ENCODE data around the gene THRB.

Gene THRB

GRCh38 chr3:24503616-24504113, 9.0 kb upstream of the THRB start:
- no peaks in the 10 kb centered on the region for H3K36me3 ChIP-seq (ENCODE audit: insufficient read depth, low read length)
- H3K4me2 ChIP-seq (ENCODE audit: low read depth, low read length, poor library complexity, severe bottlenecking): no peak overlapping the region
- H2AFZ ChIP-seq (ENCODE audit: low read length): no peak overlapping the region
- no peak overlapping the region for H3K9ac ChIP-seq (ENCODE audit: low read depth, low read length, poor library complexity, severe bottlenecking)
- H3K4me1 ChIP-seq (ENCODE audit: insufficient read depth, low read length, poor library complexity, severe bottlenecking): no peaks in the 10 kb centered on the region
- no peaks in the 10 kb centered on the region for H3K79me2 ChIP-seq (ENCODE audit: insufficient read depth, low read length)
- no peaks in the 10 kb centered on the region for H3K9me2 ChIP-seq (replicated peaks; ENCODE audit: low read depth, low read length)
- H3K9me3 ChIP-seq (ENCODE audit: insufficient read depth, low read depth, low read length): no peaks in the 10 kb centered on the region
- no peaks in the 10 kb centered on the region for H3K27me3 ChIP-seq (ENCODE audit: insufficient read depth, low read length, poor library complexity, severe bottlenecking)
- H4K20me1 ChIP-seq (ENCODE audit: insufficient read depth, low read length, poor library complexity, severe bottlenecking): no peaks in the 10 kb centered on the region
- H3K4me3 ChIP-seq (ENCODE audit: low read length, poor library complexity, severe bottlenecking): no peak overlapping the region
- H3F3A ChIP-seq (ENCODE audit: low read depth): no peaks in the 10 kb centered on the region
- no peak for TF ChIP-seq CTCF (conservative IDR thresholded peaks at IDR 0.05; ENCODE audit: low read length)
- no peak for TF ChIP-seq EZH2phosphoT487 (IDR thresholded peaks at IDR 0.05; ENCODE audit: borderline replicate concordance)

GRCh38 chr3:24502690-24503089, 8.0 kb upstream of the THRB start:
- Histone ChIP-seq H3K4me3 (ENCODE audit: low read length, poor library complexity, severe bottlenecking) (no peak overlapping the region), H3F3A (ENCODE audit: low read depth) (no peaks in the 10 kb centered on the region), H3K9me3 (ENCODE audit: insufficient read depth, low read depth, low read length) (no peaks in the 10 kb centered on the region), H4K20me1 (ENCODE audit: insufficient read depth, low read length, poor library complexity, severe bottlenecking) (no peaks in the 10 kb centered on the region), H3K9me2 (replicated peaks; ENCODE audit: low read depth, low read length) (no peaks in the 10 kb centered on the region), H3K4me1 (ENCODE audit: insufficient read depth, low read length, poor library complexity, severe bottlenecking) (no peaks in the 10 kb centered on the region), H2AFZ (ENCODE audit: low read length) (no peak overlapping the region), H3K9ac (ENCODE audit: low read depth, low read length, poor library complexity, severe bottlenecking) (no peak overlapping the region), H3K36me3 (ENCODE audit: insufficient read depth, low read length) (no peaks in the 10 kb centered on the region), H3K79me2 (ENCODE audit: insufficient read depth, low read length) (no peaks in the 10 kb centered on the region), H3K27me3 (ENCODE audit: insufficient read depth, low read length, poor library complexity, severe bottlenecking) (no peaks in the 10 kb centered on the region), H3K4me2 (ENCODE audit: low read depth, low read length, poor library complexity, severe bottlenecking) (no peak overlapping the region)
- TF ChIP-seq EZH2phosphoT487 (IDR thresholded peaks at IDR 0.05; ENCODE audit: borderline replicate concordance) (no peak), CTCF (conservative IDR thresholded peaks at IDR 0.05; ENCODE audit: low read length) (no peak)

GRCh38 chr3:24500806-24501205, 6.2 kb upstream of the THRB start:
- Histone ChIP-seq H3F3A (ENCODE audit: low read depth) (no peaks in the 10 kb centered on the region), H3K9ac (ENCODE audit: low read depth, low read length, poor library complexity, severe bottlenecking) (no peak overlapping the region), H3K4me3 (ENCODE audit: low read length, poor library complexity, severe bottlenecking) (no peak overlapping the region), H2AFZ (ENCODE audit: low read length) (no peak overlapping the region), H3K79me2 (ENCODE audit: insufficient read depth, low read length) (no peaks in the 10 kb centered on the region), H3K36me3 (ENCODE audit: insufficient read depth, low read length) (no peaks in the 10 kb centered on the region), H3K27me3 (ENCODE audit: insufficient read depth, low read length, poor library complexity, severe bottlenecking) (no peaks in the 10 kb centered on the region), H3K4me1 (ENCODE audit: insufficient read depth, low read length, poor library complexity, severe bottlenecking) (no peaks in the 10 kb centered on the region), H3K4me2 (ENCODE audit: low read depth, low read length, poor library complexity, severe bottlenecking) (no peak overlapping the region), H3K9me3 (ENCODE audit: insufficient read depth, low read depth, low read length) (no peaks in the 10 kb centered on the region), H4K20me1 (ENCODE audit: insufficient read depth, low read length, poor library complexity, severe bottlenecking) (no peaks in the 10 kb centered on the region), H3K9me2 (replicated peaks; ENCODE audit: low read depth, low read length) (no peaks in the 10 kb centered on the region)
- TF ChIP-seq CTCF (conservative IDR thresholded peaks at IDR 0.05; ENCODE audit: low read length) (no peak), EZH2phosphoT487 (IDR thresholded peaks at IDR 0.05; ENCODE audit: borderline replicate concordance) (no peak)

Measured in Loucy (cell line).